Esophagus squamous epithelium (tissue), 4 donors: ENCODE data around the gene PCDHA1.

ENCODE experiments used
- CTCF ChIP-seq, 6 experiments: fragments of 450-650 bp in 4 of 6; fragments of 200-600 bp in 2 of 6; sonication (generic) in 2 of 6; IDR thresholded peaks; one replicate each; pipeline ENCODE4 v1.5.1; 2016 to 2019; ENCODE audit warnings: antibody characterized with exemption in 6 of 6, mild to moderate bottlenecking in 4 of 6, moderate library complexity in 4 of 6
- POLR2A ChIP-seq, 4 donors: fragments of 450-650 bp; IDR thresholded peaks; one replicate each; pipeline ENCODE4 v1.6.1; 2017; ENCODE audit warnings: antibody characterized with exemption in 4 of 4, mild to moderate bottlenecking in 4 of 4, moderate library complexity in 3 of 4

GRCh38 chr5:140868721-140869554 lies 83.0 kb downstream of the PCDHA1 start, which contains the start of gene PCDHA11:
- no peak for TF ChIP-seq POLR2A (IDR thresholded peaks at IDR 0.05)
- TF ChIP-seq CTCF (IDR thresholded peaks at IDR 0.05) = peak in 1 of 6 experiments; percentile 3
